GM18499 (cell line): ENCODE measurements around the gene HINT2.

ENCODE experiments used
- ATAC-seq: cut with Tn5 transposase; IDR thresholded peaks from one replicate; pipeline ENCODE4 v1.9.1; 2021; ENCODE audit warnings: moderate number of reproducible peaks; ENCODE audit not compliant: insufficient read depth, unreplicated experiment

The HINT2 gene

DNA sequence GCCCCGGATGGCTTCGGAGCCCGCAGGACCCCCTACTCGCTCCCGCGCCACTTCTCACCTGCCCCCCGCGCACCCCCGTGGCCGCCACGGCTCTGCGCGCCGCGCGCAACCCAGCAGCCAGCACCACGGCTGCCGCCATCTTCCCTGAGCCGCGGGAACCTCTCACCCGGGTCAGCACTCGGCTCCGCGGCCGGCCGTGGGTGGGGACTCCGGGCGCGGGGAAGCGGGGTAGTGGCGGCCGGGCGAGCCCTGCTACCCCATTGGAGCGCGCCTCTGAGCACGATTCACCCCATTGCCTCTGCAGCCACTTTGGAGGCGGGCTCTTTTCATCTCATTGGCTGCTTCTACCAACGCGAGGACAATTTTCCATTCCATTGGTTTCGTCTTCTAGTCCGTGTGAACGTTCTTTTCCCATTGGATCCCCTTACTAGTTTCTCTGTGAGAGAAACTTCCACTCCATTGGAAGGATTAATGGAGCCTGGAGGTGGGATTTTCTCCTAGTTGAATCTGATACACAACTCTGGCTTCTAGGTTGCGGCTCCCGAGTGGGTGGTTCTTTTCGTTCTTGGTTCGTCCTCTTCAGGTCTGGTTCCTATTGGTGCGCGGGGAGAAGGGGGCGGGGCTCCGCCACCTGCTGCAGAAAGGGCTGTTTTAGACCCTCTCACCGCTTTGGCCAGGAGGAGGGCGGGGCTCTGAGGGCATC, at the start of gene HINT2:
HINT2 (minus strand) TSS at position 202 of the 703 bp plus-strand sequence; CDS start at position 139, 63 bp downstream.
- ATAC-seq: peak; percentile 46

DNA sequence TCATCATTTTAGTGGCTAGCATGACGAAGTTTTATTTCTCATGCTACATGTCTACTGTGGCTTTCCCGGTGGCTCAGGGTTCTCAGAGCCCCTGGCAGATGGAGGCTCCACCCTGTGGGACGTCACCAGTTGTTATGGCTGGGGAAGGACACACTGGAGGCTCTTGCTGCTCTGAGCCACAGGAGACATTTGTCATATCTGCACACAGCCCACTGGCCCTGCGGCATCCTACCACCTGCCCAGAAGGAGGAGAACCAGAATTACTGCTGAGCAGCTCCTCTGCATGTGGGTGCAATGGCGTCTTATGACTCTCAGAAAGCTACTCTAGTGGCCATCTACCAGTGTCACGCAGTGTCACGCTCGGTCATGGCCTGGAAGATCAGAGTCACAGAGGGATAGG, 48.7 kb upstream of the HINT2 start:
- no peak for ATAC-seq

GRCh38 chr9:35862328-35862727, 47.5 kb upstream of the HINT2 start:
- no peak for ATAC-seq

DNA sequence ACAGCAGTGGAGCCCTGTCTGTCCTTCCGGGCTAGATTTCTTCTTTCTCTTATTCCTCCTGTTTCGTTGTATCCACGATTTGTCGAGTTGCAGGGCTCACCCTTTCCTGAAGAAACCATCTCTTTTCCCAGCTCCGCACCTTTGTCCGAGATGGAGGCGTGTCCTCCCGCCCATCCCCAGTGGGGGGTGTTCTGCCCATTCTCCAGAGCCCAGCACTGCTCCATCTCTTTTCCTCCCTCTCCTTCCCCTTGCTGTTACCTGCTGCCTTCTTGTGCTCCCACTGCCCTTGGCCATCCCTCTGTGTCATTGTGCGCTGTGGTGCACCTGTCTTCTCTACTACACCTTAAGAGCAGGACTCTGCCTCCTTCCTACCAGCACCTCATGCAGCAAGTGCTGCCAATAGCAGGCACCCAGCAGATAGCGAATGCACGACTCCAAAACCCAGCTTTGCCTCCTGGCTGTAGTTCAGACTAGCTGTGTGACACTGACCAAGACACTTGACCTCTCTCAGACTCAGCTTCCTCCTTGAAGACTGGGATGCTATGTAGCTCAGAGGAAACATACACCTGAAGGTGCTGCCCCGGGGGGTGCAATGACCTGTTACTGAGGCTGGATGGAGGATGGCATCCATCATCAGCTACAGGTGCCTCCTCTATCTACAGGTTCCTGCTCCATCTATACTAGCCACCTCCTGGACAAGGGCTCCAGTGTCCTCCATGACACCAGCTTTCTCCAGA, 46.5 kb upstream of the HINT2 start:
- ATAC-seq: no peak

DNA sequence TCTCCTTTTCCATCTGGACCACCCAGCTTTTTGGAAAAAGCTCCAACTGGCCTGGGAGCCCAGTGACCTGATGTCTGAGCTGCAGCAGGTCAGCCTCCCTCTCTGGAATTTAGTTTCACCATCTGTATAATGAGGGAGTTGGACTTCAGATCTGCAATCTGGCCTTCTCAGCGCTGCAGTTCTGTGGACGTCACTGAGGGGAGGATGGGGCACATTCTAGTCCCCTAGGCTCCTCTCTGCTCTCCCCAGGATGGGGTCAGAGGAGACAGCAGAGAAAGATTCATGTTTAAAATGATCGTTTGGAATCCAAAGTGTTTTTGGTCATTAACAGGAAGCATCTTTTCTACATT, 45.1 kb upstream of the HINT2 start:
- no peak for ATAC-seq

- ATAC-seq: no peak
Observed at GRCh38 chr9:35859310-35859989, 44.6 kb upstream of the HINT2 start.

GRCh38 chr9:35858458-35858857, 43.6 kb upstream of the HINT2 start:
- no peak for ATAC-seq

DNA sequence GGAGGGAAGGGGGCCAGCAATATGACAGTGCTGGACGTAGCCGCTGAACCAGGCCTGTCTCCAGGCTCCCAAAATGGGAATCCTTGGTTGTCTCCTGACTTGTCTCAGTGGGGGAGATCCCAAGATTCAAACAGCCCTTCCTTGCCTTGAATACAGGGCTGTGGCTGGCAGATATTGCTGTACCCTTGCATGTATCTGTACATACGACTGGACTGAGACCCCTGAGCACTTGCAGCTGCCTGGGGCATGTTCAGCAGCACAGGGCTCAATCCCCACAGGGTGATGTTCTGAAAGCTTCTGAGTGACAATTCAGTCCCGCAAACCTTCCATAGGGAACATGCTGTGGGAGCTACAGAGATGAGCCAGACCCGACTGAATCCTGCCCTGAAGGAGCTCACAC, 42.0 kb upstream of the HINT2 start:
- ATAC-seq: no peak

DNA sequence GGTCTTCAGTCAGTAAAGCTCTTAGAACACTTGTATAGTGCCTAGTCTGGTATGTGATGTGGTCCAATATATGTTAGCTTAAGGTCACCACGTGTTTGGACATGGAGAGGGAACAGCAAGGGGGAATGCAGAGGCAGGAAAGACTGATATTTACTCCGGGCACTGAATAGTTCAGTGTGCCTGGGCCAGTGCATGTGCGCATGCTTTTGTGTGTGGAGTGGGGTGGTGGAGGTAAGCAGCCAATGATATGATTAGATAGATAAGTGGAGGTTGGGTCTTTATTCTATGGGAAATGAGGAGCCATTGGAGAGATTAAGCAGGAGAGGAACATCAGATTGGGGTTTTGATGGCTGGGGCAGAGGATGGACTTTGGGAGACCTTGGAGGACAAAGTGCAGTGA, 41.4 kb upstream of the HINT2 start:
- ATAC-seq: no peak

DNA sequence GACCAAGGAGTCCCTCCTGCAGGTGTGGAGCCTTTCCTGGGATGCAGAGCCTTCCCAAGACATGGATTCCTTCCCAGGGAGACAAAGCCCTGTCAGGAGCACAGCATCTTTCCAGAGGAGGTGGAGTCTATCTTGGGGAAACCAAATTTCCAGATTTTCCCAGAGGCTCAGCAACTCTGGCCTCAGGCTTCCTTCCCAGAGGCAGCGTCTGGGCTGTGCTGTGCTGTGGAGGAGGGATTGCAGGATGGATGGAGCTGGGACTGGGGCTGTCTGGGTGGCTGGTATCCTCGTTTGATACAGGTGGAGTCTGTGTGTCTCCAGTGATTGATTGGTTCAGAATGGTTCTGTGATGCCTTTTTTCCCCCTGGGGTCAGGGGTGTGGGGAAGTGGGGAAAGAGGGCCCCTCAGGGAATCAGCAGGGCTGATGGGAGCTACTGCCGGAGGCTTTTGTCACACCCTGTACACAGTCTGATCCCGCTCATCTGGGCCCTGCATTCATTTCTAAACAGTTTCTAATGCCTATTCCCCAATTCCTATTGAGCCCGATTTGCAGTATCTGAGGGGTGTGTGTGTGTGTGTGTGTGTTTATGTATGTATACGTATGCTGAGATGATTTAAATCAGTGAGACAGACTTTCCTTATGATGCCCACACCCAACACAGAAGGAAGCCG, 39.4 kb upstream of the HINT2 start:
- no peak for ATAC-seq

GRCh38 chr9:35852876-35853865, 38.3 kb upstream of the HINT2 start:
- ATAC-seq: no peak

GRCh38 chr9:35852267-35852815, 37.5 kb upstream of the HINT2 start:
- no peak for ATAC-seq

GRCh38 chr9:35847792-35848572, 33.1 kb upstream of the HINT2 start:
- peak; percentile 59 for ATAC-seq

DNA sequence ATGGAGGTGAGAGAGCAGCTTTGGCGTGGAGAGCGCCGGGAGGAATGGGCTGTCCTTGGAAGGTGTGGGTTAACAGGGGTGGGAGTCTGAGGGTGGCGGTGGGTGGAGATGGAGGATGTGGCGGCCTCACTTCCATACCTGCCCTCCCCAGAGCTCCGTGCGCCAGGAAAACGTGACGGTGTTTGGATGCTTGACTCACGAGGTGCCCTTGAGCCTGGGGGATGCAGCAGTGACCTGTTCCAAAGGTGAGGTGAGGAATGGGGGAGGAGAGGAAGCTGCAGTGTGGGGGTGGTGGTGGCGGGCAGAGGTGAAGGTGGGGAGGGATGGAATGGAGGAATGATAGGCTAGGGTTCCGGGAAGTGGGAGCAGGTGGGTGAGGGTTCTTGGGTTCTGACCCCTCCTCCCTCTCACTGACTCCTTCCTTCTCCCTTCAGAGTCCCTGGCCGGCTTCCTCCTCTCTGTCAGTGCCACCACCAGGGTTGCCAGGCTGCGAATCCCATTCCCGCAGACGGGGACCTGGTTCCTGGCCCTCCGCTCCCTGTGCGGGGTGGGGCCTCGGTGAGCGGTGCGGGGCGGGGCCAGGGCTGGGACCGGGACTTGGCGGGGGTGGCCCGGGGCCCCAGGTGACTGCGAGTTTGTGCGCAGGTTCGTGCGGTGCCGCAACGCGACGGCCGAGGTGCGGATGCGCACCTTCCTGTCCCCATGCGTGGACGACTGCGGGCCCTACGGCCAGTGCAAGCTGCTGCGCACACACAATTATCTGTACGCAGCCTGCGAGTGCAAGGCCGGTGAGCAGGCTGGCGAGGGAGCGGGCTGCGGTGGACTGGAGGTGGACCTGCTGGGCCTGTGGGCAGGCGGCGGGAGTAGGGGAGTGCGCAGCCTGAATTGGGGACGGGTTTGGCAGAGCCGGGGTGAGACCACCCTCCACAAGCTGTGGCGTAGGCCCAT, 31.3 kb upstream of the HINT2 start:
- no peak for ATAC-seq

DNA sequence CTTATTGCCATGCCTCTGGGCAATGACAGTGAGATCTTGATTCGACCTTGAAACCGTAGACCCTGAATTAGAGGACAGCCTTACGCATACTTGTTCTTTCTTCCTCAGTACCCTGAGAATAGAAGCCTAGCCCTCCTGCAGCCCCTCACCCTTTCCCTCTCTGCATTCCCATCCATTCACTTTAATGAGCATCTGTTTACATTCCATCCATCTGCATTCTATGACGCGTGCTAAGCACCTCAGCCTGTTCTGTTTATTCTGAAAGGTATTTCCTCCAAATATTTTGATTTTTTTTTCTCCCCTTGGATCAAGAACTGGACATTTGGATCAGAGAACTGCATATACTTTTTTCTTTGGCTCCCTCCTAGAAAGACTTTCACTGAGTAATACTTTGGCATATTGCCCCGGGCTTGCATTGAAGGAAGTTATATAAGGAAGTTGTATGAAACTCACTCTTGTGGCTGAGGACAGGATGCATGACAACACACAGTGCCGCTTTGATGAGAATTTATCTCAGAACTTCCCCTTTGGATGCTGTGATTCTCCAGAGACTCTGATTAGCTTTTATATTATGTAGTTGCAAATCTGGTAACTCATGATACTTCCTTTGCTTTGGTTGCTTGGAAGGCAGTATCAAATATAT, 29.9 kb upstream of the HINT2 start:
- ATAC-seq: no peak

DNA sequence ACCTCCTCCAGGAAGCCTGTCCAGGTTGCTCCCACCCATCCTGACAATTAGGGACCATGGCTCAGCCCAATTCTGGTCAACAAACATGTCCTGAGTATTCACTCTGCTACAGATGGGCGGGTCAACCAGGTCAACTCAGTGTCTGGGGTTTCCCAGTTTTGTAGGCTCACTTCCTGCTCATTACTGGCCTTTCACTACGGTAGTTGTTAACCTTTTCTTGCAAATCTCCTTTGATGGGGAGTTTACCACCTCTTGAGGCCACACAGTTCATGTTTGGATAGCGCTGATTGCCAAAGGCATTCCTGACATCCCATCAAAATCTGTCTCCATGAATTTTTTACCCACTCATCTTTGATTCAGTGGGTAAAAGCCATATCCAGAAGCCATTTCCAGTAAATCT, 28.0 kb upstream of the HINT2 start:
- ATAC-seq: peak; percentile 64
